Measurements from ENCODE around the gene TRPM3. TPM values are rescaled to one million over a fixed set of nuclear protein-coding genes. Genes with fewer than 3 reads are reported as not detected.

TRPM3 gene
- total RNA-seq, 1 experiment from 2014 or later, result not detected

DNA sequence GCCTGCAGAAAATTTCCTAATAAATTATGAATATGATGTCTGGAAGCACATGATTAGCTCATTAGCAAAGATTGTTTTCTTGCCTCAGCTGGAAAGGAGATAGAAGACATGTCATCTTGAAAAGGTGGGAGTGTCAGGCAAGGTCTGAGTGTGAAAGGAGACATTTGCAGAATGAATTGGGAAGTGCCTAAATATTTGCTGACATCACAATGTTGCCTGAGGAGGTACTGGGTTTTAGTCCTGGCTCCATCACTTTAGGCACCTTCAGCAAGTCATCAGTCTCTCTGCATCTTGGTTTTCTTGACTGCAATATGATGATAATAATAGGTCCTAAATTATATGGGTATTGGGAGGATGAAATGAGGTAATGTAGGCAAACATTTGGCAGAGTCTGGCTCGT lies 140.1 kb downstream of the TRPM3 start:
- no peak for DNase-seq
- no peaks in the 10 kb centered on the region for H3K9me3 ChIP-seq
- H3K9me3 Mint-ChIP-seq (ENCODE audit: unreplicated experiment), result no peaks in the 10 kb centered on the region
- H3K4me1 ChIP-seq, result no peaks in the 10 kb centered on the region
- no peak overlapping the region for H3K4me3 ChIP-seq (ENCODE audit: low read depth, low read length)
- no peaks in the 10 kb centered on the region for H3K36me3 ChIP-seq (ENCODE audit: control insufficient read depth, insufficient read depth, low read length)
- no TSS peak for BruUV-seq (replicated peaks)
- H3K27me3 Mint-ChIP-seq (ENCODE audit: insufficient read depth, unreplicated experiment), result peaks cover 6% of the 10 kb centered on the region
- no peaks in the 10 kb centered on the region for H3K27me3 ChIP-seq (replicated peaks; ENCODE audit: control insufficient read depth, insufficient read depth, low read length)
- TF ChIP-seq, protein P1, sequence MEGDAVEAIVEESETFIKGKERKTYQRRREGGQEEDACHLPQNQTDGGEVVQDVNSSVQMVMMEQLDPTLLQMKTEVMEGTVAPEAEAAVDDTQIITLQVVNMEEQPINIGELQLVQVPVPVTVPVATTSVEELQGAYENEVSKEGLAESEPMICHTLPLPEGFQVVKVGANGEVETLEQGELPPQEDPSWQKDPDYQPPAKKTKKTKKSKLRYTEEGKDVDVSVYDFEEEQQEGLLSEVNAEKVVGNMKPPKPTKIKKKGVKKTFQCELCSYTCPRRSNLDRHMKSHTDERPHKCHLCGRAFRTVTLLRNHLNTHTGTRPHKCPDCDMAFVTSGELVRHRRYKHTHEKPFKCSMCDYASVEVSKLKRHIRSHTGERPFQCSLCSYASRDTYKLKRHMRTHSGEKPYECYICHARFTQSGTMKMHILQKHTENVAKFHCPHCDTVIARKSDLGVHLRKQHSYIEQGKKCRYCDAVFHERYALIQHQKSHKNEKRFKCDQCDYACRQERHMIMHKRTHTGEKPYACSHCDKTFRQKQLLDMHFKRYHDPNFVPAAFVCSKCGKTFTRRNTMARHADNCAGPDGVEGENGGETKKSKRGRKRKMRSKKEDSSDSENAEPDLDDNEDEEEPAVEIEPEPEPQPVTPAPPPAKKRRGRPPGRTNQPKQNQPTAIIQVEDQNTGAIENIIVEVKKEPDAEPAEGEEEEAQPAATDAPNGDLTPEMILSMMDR (IDR thresholded peaks at IDR 0.05; ENCODE audit: insufficient read depth in 1 of 2, low read depth in 1 of 2, low read length in 1 of 2, severe bottlenecking in 1 of 2, unreplicated experiment in 1 of 2), result no peak
- ChIA-PET POLR2A (no interaction called here), CTCF (interaction anchor here (0.5 kb wide), 1 partner anchor 14 kb away, joined by 3 read pairs; no protein-coding TSS in a partner anchor)
- H3K36me3 Mint-ChIP-seq (ENCODE audit: insufficient read depth, unreplicated experiment), result no peaks in the 10 kb centered on the region
- intact Hi-C loops (cut with micrococcal nuclease; ENCODE audit: unreplicated experiment), result no loop called here
- H3K4me3 Mint-ChIP-seq (ENCODE audit: unreplicated experiment), result no peak overlapping the region
- H3K4me1 Mint-ChIP-seq (ENCODE audit: low read depth, unreplicated experiment), result no peaks in the 10 kb centered on the region
- no peak overlapping the region for H3K27ac Mint-ChIP-seq (ENCODE audit: unreplicated experiment)

DNA sequence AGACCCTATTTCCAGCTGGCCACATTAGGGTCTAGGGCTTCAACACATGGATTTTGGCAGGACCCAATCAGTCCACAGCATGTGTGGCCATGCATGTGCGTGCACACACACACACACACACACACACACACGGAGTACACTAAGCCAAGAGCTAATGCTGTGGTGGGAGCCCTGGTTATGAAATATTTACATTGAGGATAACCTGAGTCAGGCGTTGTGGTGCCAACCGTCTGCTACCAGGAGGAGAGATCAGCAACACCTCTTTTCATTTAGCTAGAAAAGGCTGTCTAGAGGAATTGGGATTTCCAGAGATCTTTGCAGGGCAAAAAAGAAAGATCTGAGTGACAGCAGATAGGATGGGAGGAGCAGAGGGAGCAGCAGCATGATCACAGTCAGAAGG lies 141.5 kb downstream of the TRPM3 start:
- H3K27me3 ChIP-seq (replicated peaks; ENCODE audit: control insufficient read depth, insufficient read depth, low read length), result no peaks in the 10 kb centered on the region

DNA sequence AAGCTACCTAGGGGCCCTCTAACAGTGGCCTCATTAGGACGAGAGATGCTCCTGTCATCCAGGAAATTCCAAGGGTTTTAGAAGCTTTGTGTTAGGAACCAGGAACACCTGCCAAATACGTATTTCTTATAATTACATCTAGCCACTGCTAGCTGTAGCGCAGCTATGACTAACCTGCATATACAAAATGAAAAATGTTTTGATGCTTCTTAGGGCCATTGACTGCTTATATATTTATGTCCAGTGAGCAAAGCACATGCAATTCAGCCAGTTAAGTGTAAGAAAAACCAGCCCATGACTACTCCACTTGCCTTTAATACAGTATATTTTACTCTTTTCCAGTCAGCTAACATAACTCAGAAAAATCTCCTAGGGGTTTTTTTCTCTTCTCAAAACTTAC lies 143.3 kb downstream of the TRPM3 start:
- no peak overlapping the region for H3K4me3 ChIP-seq (ENCODE audit: low read depth, low read length)
- BruUV-seq (replicated peaks), result no TSS peak
- ChIA-PET CTCF (no interaction called here), POLR2A (no interaction called here)
- intact Hi-C loops (cut with micrococcal nuclease; ENCODE audit: unreplicated experiment), result no loop called here
- Mint-ChIP-seq H3K27ac (ENCODE audit: unreplicated experiment) (no peak overlapping the region), H3K36me3 (ENCODE audit: insufficient read depth, unreplicated experiment) (no peaks in the 10 kb centered on the region), H3K4me3 (ENCODE audit: unreplicated experiment) (no peak overlapping the region), H3K9me3 (ENCODE audit: unreplicated experiment) (no peaks in the 10 kb centered on the region), H3K27me3 (ENCODE audit: insufficient read depth, unreplicated experiment) (peaks cover 3% of the 10 kb centered on the region), H3K4me1 (ENCODE audit: low read depth, unreplicated experiment) (no peaks in the 10 kb centered on the region)
- no peaks in the 10 kb centered on the region for H3K4me1 ChIP-seq
- no peaks in the 10 kb centered on the region for H3K9me3 ChIP-seq
- DNase-seq, result no peak
- H3K27me3 ChIP-seq (replicated peaks; ENCODE audit: control insufficient read depth, insufficient read depth, low read length), result no peaks in the 10 kb centered on the region
- TF ChIP-seq, protein P1 (IDR thresholded peaks at IDR 0.05; ENCODE audit: insufficient read depth in 1 of 2, low read depth in 1 of 2, low read length in 1 of 2, severe bottlenecking in 1 of 2, unreplicated experiment in 1 of 2), result no peak
- no peaks in the 10 kb centered on the region for H3K36me3 ChIP-seq (ENCODE audit: control insufficient read depth, insufficient read depth, low read length)

More for the DNA sequence above, 141.5 kb downstream of the TRPM3 start:
- POLR2A ChIA-PET, result no interaction called here
- no TSS peak for BruUV-seq (replicated peaks)
- no peaks in the 10 kb centered on the region for H3K9me3 ChIP-seq
- no peaks in the 10 kb centered on the region for H3K36me3 ChIP-seq (ENCODE audit: control insufficient read depth, insufficient read depth, low read length)
- no peaks in the 10 kb centered on the region for H3K4me1 ChIP-seq
- CTCF ChIA-PET, result no interaction called here
- H3K27ac Mint-ChIP-seq (ENCODE audit: unreplicated experiment), result no peak overlapping the region
- TF ChIP-seq, protein P1 (IDR thresholded peaks at IDR 0.05; ENCODE audit: insufficient read depth in 1 of 2, low read depth in 1 of 2, low read length in 1 of 2, severe bottlenecking in 1 of 2, unreplicated experiment in 1 of 2), result no peak
- no peak overlapping the region for H3K4me3 Mint-ChIP-seq (ENCODE audit: unreplicated experiment)
- no peaks in the 10 kb centered on the region for H3K4me1 Mint-ChIP-seq (ENCODE audit: low read depth, unreplicated experiment)
- H3K27me3 Mint-ChIP-seq (ENCODE audit: insufficient read depth, unreplicated experiment), result peaks cover 6% of the 10 kb centered on the region
- no peaks in the 10 kb centered on the region for H3K36me3 Mint-ChIP-seq (ENCODE audit: insufficient read depth, unreplicated experiment)
- intact Hi-C loops (cut with micrococcal nuclease; ENCODE audit: unreplicated experiment), result no loop called here
- no peaks in the 10 kb centered on the region for H3K9me3 Mint-ChIP-seq (ENCODE audit: unreplicated experiment)
- H3K4me3 ChIP-seq (ENCODE audit: low read depth, low read length), result no peak overlapping the region
- no peak for DNase-seq
